K562 (cell line): ENCODE data around the gene UBE2R2.

ENCODE experiments used
- PHF21A ChIP-seq: fragments of 450-650 bp; IDR thresholded peaks from 2 replicates; pipeline ENCODE4 v1.6.1; 2017; ENCODE audit warnings: low read depth, borderline replicate concordance
- ZKSCAN8 ChIP-seq: fragments of 200-800 bp; sonication (Bioruptor generic); IDR thresholded peaks from 2 replicates; pipeline ENCODE4 v1.6.1; 2016; ENCODE audit warnings: missing genetic modification characterization, missing compliant biosample characterization

- no peak for TF ChIP-seq ZKSCAN8 (CRISPR knock-in tag)
- TF ChIP-seq PHF21A: no peak
Observed at GRCh38 chr9:33934188-33934878, 117.4 kb downstream of the UBE2R2 start.
